Epithelial cell of prostate (primary cell): ENCODE data around the gene MICOS13.
"Not testable (repeated sequence)": the region's sequence is repeated elsewhere in the genome, so short reads cannot be mapped to it uniquely, and the experiment has no call there.

Experiments
- DNase-seq: peaks from one replicate; pipeline ENCODE4 v3.0.0-alpha.2; 2011; ENCODE audit warnings: low read depth, low spot score
- H3K27ac ChIP-seq: fragments of 450-650 bp; 2 replicates; pipeline ENCODE4 v1.5.1; 2017; ENCODE audit warnings: mild to moderate bottlenecking

Gene MICOS13

GRCh38 chr19:5690125-5690954 lies 10.0 kb upstream of the MICOS13 start, which contains the start of gene RPL36:
TSS of gene RPL36 (plus strand) at chr19:5690295. CDS start at chr19:5690508, 213 bp downstream.
- DNase-seq = peak; percentile 80
- H3K27ac ChIP-seq = peak within 1 kb of the TSS; percentile 93

- H3K27ac ChIP-seq, DNase-seq: not testable (repeated sequence)
Observed at GRCh38 chr19:5688262-5688881, 8.1 kb upstream of the MICOS13 start.

GRCh38 chr19:5687360-5688198 lies 7.3 kb upstream of the MICOS13 start:
- H3K27ac ChIP-seq = no peak overlapping the region
- DNase-seq = no peak

- H3K27ac ChIP-seq = peak overlapping the region; percentile 42
- DNase-seq = peak; percentile 54
Observed at GRCh38 chr19:5686647-5687359, 6.5 kb upstream of the MICOS13 start.

- H3K27ac ChIP-seq = no peak overlapping the region
Observed at GRCh38 chr19:5686326-5686646, 6.0 kb upstream of the MICOS13 start.

GRCh38 chr19:5684694-5685430 lies 4.5 kb upstream of the MICOS13 start:
- DNase-seq = no peak
- H3K27ac ChIP-seq = no peak overlapping the region

More at GRCh38 chr19:5686326-5686646, 6.0 kb upstream of the MICOS13 start:
- no peak for DNase-seq

- DNase-seq = no peak
Observed at GRCh38 chr19:5683177-5683886, 3.0 kb upstream of the MICOS13 start.

GRCh38 chr19:5682107-5682482 lies 1.8 kb upstream of the MICOS13 start:
- H3K27ac ChIP-seq = no peak overlapping the region

More at GRCh38 chr19:5683177-5683886, 3.0 kb upstream of the MICOS13 start:
- peak overlapping the region; percentile 10 for H3K27ac ChIP-seq

GRCh38 chr19:5681391-5682106 lies 1.2 kb upstream of the MICOS13 start:
- no peak for DNase-seq
- no peak overlapping the region for H3K27ac ChIP-seq

More at GRCh38 chr19:5682107-5682482, 1.8 kb upstream of the MICOS13 start:
- DNase-seq = no peak

- peak overlapping the region; percentile 70 for H3K27ac ChIP-seq
- DNase-seq = no peak
Observed at GRCh38 chr19:5680084-5680436, 256 bp downstream of the MICOS13 start.

- no peak for DNase-seq
- H3K27ac ChIP-seq = peak overlapping the region; percentile 70
Observed at GRCh38 chr19:5679289-5680083, 830 bp downstream of the MICOS13 start.

- no peak for DNase-seq
- H3K27ac ChIP-seq = no peak overlapping the region
Observed at GRCh38 chr19:5678071-5678718, 2.1 kb downstream of the MICOS13 start.

GRCh38 chr19:5677580-5677979 lies 2.7 kb downstream of the MICOS13 start:
- DNase-seq = no peak
- H3K27ac ChIP-seq = no peak overlapping the region

- no peak overlapping the region for H3K27ac ChIP-seq
- DNase-seq = no peak
Observed at GRCh38 chr19:5677136-5677535, 3.2 kb downstream of the MICOS13 start.

- H3K27ac ChIP-seq = no peak overlapping the region
- no peak for DNase-seq
Observed at GRCh38 chr19:5676772-5677105, 3.6 kb downstream of the MICOS13 start.

GRCh38 chr19:5676105-5676771 lies 4.1 kb downstream of the MICOS13 start:
- DNase-seq = no peak
- no peak overlapping the region for H3K27ac ChIP-seq

GRCh38 chr19:5674714-5675113 lies 5.6 kb downstream of the MICOS13 start:
- DNase-seq = no peak
- H3K27ac ChIP-seq = no peak overlapping the region
